Hepatic stellate cell (primary cell): ENCODE data around the gene PCGF5.
A peak's percentile ranks its signal among the peaks of the same experiment; 100 is the strongest.
"Not testable (repeated sequence)": the region's sequence is repeated elsewhere in the genome, so short reads cannot be mapped to it uniquely, and the experiment has no call there.

Source experiments
- DNase-seq: peaks from one replicate; pipeline ENCODE4 v3.0.0; 2011; ENCODE audit warnings: low spot score

The PCGF5 gene

GRCh38 chr10:91286572-91286971 lies 66.1 kb downstream of the PCGF5 start:
- no peak for DNase-seq

GRCh38 chr10:91287276-91287675 lies 66.8 kb downstream of the PCGF5 start:
- DNase-seq: no peak

GRCh38 chr10:91287912-91288311 lies 67.4 kb downstream of the PCGF5 start:
- DNase-seq: no peak

GRCh38 chr10:91289305-91289704 lies 68.8 kb downstream of the PCGF5 start:
- DNase-seq: no peak

GRCh38 chr10:91290607-91291006 lies 70.1 kb downstream of the PCGF5 start:
- no peak for DNase-seq

GRCh38 chr10:91294134-91294906 lies 73.9 kb downstream of the PCGF5 start:
- DNase-seq: no peak

- DNase-seq: no peak
Observed at GRCh38 chr10:91295346-91295745, 74.9 kb downstream of the PCGF5 start.

- DNase-seq: peak; percentile 31
Observed at GRCh38 chr10:91296471-91296870, 76.0 kb downstream of the PCGF5 start.

- peak; percentile 70 for DNase-seq
Observed at GRCh38 chr10:91298224-91298871, 77.9 kb downstream of the PCGF5 start.

GRCh38 chr10:91299999-91300575 lies 79.6 kb downstream of the PCGF5 start:
- DNase-seq: no peak

GRCh38 chr10:91302946-91303345 lies 82.5 kb downstream of the PCGF5 start:
- not testable (repeated sequence) for DNase-seq

- DNase-seq: not testable (repeated sequence)
Observed at GRCh38 chr10:91305979-91306378, 85.5 kb downstream of the PCGF5 start.

GRCh38 chr10:91307489-91307888 lies 87.0 kb downstream of the PCGF5 start:
- DNase-seq: no peak

GRCh38 chr10:91309711-91310110 lies 89.2 kb downstream of the PCGF5 start:
- no peak for DNase-seq

- no peak for DNase-seq
Observed at GRCh38 chr10:91311601-91312381, 91.3 kb downstream of the PCGF5 start.

- no peak for DNase-seq
Observed at GRCh38 chr10:91312382-91312733, 91.9 kb downstream of the PCGF5 start.

GRCh38 chr10:91313796-91314485 lies 93.5 kb downstream of the PCGF5 start:
- peak; percentile 27 for DNase-seq

GRCh38 chr10:91316486-91316885 lies 96.0 kb downstream of the PCGF5 start:
- DNase-seq: no peak

- DNase-seq: no peak
Observed at GRCh38 chr10:91317541-91317940, 97.1 kb downstream of the PCGF5 start.

GRCh38 chr10:91319336-91319735 lies 98.9 kb downstream of the PCGF5 start:
- DNase-seq: no peak

- DNase-seq: not testable (repeated sequence)
Observed at GRCh38 chr10:91323293-91323905, 102.9 kb downstream of the PCGF5 start.
